Stimulated activated CD8-positive, alpha-beta memory T cell treated with anti-CD3 and anti-CD28 coated beads, Interleukin-12 subunit alpha, Interleukin-12 subunit beta, amount 100 ng/mL, for 24 hours (primary cell): Measurements from ENCODE around the gene TIMP3.

Experiments
- DNase-seq: peaks from one replicate; pipeline ENCODE4 v3.0.0-alpha.2; 2020; ENCODE audit errors: extremely low read depth

Gene TIMP3

GRCh38 chr22:32882774-32883530 lies 81.4 kb downstream of the TIMP3 start:
- no peak for DNase-seq

- no peak for DNase-seq
Observed at GRCh38 chr22:32887324-32887980, 85.9 kb downstream of the TIMP3 start.

- DNase-seq, result no peak
Observed at GRCh38 chr22:32888976-32889375, 87.5 kb downstream of the TIMP3 start.

GRCh38 chr22:32896891-32897290 lies 95.4 kb downstream of the TIMP3 start:
- DNase-seq, result no peak

GRCh38 chr22:32897400-32897799 lies 95.9 kb downstream of the TIMP3 start:
- no peak for DNase-seq

- DNase-seq, result no peak
Observed at GRCh38 chr22:32900886-32901635, 99.6 kb downstream of the TIMP3 start.

GRCh38 chr22:32901925-32902324 lies 100.4 kb downstream of the TIMP3 start:
- no peak for DNase-seq

- DNase-seq, result no peak
Observed at GRCh38 chr22:32903507-32903906, 102.0 kb downstream of the TIMP3 start.

- DNase-seq, result no peak
Observed at GRCh38 chr22:32904044-32904443, 102.5 kb downstream of the TIMP3 start.

- no peak for DNase-seq
Observed at GRCh38 chr22:32905400-32905799, 103.9 kb downstream of the TIMP3 start.

- no peak for DNase-seq
Observed at GRCh38 chr22:32909581-32910428, 108.3 kb downstream of the TIMP3 start.

GRCh38 chr22:32910429-32910772 lies 108.9 kb downstream of the TIMP3 start:
- no peak for DNase-seq

- DNase-seq, result no peak
Observed at GRCh38 chr22:32911503-32911902, 110.0 kb downstream of the TIMP3 start.
